ENCODE measurements around the gene MICAL3. TPM values are rescaled to one million over a fixed set of nuclear protein-coding genes. Genes with fewer than 3 reads are reported as not detected.
A peak's percentile ranks its signal among the peaks of the same experiment; 100 is the strongest.

Gene MICAL3
- total RNA-seq, 1 donor from 2014 or later = 23.4 TPM

GRCh38 chr22:17974703-17975372 lies 49.5 kb downstream of the MICAL3 start:
- peak; percentile 23 for DNase-seq (ENCODE audit: low read depth)

DNA sequence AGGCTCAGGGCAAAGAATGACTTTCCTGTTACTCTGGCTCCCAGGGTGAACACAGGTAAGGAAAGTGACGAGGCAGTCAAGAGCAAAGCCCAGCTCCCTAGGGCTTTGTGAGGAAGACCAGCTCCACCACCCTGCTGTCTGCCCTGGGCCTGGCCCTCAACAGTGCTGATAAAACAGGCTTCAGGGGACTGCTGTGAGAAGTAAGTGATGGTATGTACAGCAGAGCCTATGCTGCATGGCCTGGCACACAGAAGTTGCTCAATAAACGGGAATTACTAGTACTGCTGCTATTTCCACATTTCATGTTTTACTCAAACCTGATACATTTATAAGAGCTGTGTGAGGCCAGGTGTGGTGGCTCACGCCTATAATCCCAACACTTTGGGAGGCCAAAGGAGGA lies 50.3 kb downstream of the MICAL3 start:
- no peak for DNase-seq (ENCODE audit: low read depth)

DNA sequence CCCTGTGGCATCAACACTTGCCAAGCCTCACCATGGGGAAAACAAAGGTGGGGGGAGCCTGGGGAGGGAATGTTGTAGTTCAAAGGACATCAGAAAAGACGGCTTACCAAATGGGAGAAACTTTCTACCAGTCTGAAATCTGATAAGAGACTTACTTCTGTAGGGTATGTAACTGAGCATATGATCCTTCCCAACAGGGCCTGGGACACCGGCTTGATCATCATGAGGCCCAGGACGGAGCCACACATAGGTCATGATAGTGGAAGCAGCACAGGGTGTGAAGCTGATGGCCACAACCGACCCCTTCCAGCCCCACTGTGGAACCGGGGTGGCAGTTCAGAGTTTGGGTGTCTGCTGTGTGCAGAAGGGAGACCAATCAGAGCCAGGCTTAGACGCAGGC lies 51.1 kb downstream of the MICAL3 start:
- DNase-seq (ENCODE audit: low read depth) = no peak

- peak; percentile 69 for DNase-seq (ENCODE audit: low read depth)
Measured at GRCh38 chr22:17972385-17973191, 51.8 kb downstream of the MICAL3 start.

DNA sequence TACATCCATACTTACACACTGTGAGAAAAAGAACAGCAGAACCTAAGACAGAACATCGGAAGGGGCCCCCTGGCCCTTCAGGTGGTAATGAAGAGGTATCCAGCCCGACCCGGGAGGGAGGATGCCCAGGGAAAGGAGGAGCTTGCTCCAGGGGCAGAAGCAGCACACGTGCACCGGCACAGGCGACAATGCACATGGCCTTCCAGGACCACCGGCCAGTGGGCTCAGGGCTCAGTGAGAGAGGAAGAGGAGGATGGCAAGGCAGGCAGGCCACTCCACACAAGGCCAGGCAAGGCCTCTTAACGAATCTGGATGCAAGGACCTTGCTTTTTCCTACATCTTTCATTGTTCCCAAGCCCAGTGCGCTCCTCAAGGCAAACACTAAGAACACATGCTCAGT lies 52.6 kb downstream of the MICAL3 start:
- DNase-seq (ENCODE audit: low read depth) = no peak

- DNase-seq (ENCODE audit: low read depth) = peak; percentile 86
Measured at GRCh38 chr22:17970201-17970708, 54.1 kb downstream of the MICAL3 start.

GRCh38 chr22:17969701-17970113 lies 54.7 kb downstream of the MICAL3 start:
- peak; percentile 58 for DNase-seq (ENCODE audit: low read depth)

DNA sequence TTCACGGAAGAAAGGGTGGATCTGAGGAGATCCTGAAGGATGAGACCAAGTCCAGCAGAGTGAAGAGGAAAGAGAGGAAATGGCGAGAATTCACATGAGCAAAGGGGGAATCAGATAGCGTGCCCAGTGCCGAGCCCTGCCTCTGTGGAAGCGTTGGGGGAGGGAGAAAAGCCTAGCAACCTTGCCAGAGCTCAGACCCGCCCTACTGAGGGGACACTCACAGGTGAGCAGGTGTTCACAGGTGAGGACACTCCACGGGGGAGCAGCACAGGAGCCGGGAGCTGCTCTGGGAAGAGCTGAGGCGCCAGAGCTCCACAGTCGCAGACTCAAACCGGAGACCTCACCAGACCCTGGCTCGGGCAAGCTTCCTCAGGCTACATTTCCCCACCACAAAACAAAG lies 56.2 kb downstream of the MICAL3 start:
- DNase-seq (ENCODE audit: low read depth) = no peak

DNA sequence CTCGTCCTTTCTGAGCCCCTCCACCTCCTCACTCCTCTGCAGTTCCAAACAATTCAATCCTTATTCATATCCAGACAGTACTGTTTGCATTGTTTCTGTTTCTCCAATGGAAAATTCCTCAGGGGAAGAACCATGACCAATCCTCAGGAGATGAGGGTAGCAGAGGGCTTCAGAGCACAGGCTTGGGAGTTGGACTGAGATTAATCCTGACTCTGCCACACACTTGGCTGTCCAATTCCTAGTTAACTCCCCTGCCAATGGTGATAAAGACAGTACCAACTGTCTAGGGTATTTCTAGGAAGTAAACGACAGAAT lies 58.0 kb downstream of the MICAL3 start:
- no peak for DNase-seq (ENCODE audit: low read depth)

GRCh38 chr22:17965538-17966402 lies 58.6 kb downstream of the MICAL3 start:
- peak; percentile 28 for DNase-seq (ENCODE audit: low read depth)

DNA sequence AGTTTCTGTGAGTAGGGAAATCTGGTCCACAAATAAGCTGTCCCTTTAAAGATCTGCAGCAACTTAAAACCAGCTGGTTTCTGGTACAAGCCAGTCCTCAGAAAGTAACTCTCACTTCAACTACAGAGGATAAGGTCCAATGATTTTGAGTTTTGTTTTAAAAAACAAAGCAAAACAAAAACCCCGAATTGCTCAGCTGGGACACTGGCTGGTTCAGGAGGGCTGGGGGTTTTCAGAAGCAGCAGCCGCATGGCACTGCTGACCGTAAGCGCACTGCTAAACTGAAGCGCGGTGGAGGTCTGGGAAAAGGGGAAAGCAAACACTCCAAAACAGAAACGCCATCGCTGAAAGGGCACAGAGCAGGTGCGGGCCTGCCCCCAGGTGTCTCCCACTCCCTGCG lies 59.7 kb downstream of the MICAL3 start:
- DNase-seq (ENCODE audit: low read depth) = no peak

- DNase-seq (ENCODE audit: low read depth) = no peak
Measured at GRCh38 chr22:17964156-17964555, 60.2 kb downstream of the MICAL3 start.

- no peak for DNase-seq (ENCODE audit: low read depth)
Measured at GRCh38 chr22:17963015-17963414, 61.3 kb downstream of the MICAL3 start.

DNA sequence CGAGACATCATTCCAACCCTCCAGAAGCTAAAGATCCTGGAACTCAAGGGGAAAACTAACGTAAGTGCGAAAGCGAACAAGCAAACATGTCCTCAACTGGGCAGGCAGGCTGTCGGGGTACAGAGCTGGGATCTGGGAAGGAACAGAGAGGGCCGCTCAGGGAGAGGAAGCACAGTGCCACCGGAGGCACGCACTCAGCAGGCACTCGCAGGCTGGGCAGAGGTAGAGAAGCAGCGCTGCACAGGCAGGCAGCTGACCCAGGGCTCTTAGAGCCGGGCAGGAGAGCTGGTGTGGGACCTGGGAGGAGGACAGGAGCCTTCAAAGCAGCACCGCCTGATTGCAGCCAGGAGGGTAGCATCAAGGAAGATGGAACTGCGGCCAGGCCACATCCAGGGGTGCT lies 62.2 kb downstream of the MICAL3 start:
- DNase-seq (ENCODE audit: low read depth) = no peak

DNA sequence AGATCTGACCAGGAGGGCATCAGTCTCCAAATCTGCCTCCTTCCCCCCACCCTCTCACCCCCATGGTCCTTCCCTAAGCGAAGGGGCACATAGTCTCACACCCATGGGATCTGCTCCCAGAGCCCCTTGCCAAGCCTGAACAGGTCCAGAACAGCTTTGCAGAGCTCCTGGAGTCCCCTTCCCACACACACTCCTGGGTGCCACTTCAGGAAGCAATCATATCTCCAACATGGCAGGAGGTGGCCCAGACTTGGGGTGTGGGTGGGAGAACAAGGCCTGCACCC lies 63.0 kb downstream of the MICAL3 start:
- DNase-seq (ENCODE audit: low read depth) = no peak

DNA sequence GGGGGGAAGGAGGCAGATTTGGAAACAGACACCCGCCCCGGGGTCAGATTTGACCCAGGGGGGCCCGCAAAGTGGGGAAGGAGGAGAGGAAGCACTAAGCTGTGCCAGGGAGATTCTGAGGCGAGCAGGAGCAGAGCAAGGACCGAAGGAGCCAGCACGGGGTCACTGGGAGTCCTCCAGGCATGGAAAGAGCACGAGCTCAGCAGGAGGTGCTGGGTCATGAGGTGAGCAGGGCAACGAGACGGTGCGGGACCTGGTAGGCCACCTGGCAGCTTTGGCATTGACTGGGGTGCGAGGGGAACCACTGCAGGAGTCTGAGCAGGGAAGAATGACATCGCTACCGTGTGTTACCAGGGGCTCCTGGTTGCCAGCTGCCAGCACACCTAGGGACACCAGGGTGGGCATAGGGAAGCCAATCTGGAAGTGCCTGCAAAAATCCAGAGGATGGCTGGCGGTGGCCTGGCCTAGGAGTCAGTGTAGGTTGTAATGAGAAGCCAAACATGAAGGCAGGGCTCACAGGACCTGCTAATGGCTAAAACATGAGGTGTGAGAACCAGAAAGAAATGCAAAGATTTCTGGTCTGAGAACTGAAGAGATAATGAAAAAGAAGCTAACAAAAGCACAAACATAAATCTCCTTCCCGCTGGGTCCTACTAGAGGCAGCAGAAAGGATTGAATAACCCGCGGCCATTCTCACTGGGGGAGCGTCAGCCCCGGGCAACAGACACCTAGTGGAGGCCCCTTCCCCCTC lies 63.5 kb downstream of the MICAL3 start:
- no peak for DNase-seq (ENCODE audit: low read depth)

DNA sequence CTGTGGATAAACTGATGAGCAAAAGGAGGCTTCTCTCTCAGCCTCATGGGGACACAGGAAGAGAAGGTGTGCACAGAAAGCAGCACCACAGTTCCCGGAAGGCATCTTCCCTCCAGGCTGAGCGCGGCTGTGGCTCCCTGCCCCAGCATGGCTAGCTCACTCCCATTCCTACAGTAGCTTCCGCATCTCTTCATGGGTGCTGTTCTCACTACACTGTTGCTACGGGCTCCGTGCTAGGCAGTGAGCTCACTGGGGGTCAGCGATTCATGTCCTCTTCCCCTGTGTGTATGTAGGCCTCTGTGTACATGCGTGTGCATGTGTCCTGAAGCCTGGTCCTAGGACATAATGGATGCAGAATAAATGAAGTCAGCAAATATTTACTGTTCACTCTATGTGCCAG lies 64.3 kb downstream of the MICAL3 start:
- no peak for DNase-seq (ENCODE audit: low read depth)

GRCh38 chr22:17958166-17958565 lies 66.2 kb downstream of the MICAL3 start:
- DNase-seq (ENCODE audit: low read depth) = no peak

- DNase-seq (ENCODE audit: low read depth) = no peak
Measured at GRCh38 chr22:17957693-17958092, 66.7 kb downstream of the MICAL3 start.

DNA sequence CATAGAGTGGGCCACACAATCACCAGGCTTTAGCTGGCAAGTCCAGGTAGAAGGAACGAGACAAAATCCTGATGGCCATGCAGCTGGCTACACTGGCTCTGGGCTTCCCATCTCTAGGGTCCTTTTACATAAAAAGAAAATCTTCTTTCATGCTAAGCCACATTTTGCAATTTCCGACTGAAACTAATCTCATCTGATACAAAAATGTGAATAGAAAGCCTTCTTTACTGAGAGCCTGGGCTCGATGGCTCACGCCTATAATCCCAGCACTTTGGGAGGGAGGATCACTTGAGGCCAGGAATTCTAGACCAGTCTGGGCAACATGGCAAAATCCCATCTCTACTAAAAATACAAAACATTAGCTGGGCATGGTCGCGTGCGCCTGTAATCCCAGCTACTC lies 67.2 kb downstream of the MICAL3 start:
- DNase-seq (ENCODE audit: low read depth) = no peak

DNA sequence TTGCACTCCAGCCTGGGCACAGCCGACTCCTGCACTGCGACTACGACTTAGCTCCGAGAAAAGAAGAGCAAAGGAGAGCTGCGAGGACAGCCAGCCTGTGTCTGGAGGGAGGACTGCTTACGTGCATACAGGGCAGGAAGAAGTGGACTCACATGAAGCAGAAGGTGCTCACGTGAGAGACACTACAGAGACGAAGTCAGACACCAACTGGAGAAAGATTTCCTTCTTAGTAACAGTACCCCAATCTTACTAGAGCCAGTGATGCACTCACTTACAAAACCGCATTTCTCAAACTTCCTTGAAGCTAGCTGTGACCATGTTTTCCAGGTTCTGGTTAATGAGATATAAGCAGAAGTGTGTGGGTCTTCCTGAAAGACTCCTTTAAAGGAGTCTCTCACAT lies 67.7 kb downstream of the MICAL3 start:
- DNase-seq (ENCODE audit: low read depth) = no peak
